Activated T-cell treated with anti-CD3 and anti-CD28 coated beads, Interleukin-2, amount 50 U/mL, for 48 hours (primary cell): ENCODE data around the gene NUP93.
A peak's percentile ranks its signal among the peaks of the same experiment; 100 is the strongest.
"Not testable (repeated sequence)": the region's sequence is repeated elsewhere in the genome, so short reads cannot be mapped to it uniquely, and the experiment has no call there.

ENCODE experiments used
- DNase-seq, 2 experiments: peaks; one replicate each; pipeline ENCODE4 v3.0.0-alpha.2; 2020

NUP93 gene

GRCh38 chr16:56710181-56710737, 19.7 kb upstream of the NUP93 start:
- DNase-seq: no peak

DNA sequence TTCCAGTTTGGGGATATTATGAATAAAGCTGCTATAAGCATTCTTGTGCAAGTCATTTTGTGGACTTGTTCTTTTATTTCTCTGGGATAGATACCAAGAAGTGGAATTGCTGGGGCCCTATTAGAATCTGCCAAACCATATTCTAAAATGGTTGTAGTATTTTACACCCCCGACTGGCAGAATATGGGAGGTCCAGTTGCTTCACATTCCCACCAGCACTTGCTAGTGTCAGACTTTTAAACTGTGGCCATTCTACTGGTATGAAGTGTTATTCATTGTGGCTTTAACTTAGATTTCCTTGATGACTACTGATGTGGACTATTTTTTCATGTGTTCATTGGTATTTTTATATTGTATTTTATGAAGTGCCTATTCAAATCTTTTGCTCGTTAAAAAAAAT, 18.1 kb upstream of the NUP93 start:
- no peak for DNase-seq

- no peak for DNase-seq
Measured at GRCh38 chr16:56713794-56714193, 16.1 kb upstream of the NUP93 start.

DNA sequence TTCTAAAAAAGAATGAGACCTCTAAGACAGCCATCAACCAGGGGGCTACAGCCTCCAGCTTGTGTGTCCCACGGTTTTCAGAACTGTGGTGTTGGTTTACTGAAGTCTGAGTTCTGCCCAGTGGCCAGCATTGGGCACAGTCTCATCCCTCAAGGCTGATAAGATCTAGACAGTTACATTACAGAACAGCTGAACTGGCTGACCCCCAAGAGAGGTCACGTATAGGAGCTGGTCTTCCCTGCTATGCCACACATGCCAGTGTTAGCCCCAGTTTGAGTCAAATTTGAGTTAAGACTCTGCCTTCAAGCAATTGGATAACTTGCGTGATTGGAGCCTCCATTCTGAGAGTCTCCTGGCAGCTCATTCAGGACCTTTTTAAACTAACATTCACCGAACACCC, 14.8 kb upstream of the NUP93 start:
- no peak for DNase-seq

- DNase-seq: no peak
Measured at GRCh38 chr16:56716761-56717160, 13.2 kb upstream of the NUP93 start.

- DNase-seq: not testable (repeated sequence)
Measured at GRCh38 chr16:56717532-56717931, 12.4 kb upstream of the NUP93 start.

DNA sequence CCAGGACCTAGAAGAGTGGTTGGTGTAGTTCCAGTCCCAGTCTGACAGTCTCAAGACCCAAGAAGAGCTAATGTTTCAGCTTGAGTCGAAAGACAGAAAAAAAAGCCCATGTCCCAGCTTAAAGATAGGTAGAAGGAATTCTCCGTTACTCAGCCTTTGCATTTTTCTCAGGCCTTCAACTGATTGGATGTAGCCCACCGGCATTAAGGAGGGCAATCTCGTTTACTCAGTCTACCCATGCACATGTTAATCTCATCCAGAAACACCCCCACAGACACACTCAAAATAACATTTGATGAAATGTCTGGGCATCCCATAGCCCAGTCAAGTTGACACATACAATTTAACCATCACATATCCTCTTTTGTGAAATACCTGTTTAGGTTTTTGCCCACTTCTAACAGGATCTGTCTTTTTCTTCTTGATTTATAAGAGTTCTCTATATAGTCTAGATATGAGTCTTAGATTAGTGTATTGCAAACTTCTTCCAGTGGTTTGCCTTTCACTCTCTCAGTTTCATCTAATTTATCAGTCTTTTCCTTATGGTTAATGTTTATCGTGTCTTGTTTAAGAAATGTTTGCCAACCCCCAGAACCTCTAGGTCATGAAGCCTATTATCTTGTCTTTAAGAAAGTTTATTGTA, 7.6 kb upstream of the NUP93 start:
- no peak for DNase-seq

DNA sequence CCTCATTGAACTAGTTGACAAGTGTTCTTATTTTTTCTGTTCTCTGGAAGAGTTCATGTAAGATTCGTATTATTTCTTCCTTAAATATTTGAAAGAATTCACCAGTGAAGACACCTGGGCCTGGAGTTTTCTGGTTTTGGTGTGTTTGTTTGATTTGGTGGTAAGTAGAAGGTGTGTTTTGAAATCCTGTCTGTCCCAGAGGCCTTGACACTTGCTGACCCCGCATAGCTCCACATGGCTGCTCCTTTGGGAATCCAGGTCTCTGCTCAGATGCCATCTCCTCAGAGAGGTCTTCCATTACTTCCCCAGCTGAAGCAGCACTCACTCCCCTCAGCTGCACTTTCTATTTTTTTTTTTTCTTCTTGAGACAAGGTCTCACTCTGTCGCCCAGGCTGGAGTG, 5.7 kb upstream of the NUP93 start:
- no peak for DNase-seq

DNA sequence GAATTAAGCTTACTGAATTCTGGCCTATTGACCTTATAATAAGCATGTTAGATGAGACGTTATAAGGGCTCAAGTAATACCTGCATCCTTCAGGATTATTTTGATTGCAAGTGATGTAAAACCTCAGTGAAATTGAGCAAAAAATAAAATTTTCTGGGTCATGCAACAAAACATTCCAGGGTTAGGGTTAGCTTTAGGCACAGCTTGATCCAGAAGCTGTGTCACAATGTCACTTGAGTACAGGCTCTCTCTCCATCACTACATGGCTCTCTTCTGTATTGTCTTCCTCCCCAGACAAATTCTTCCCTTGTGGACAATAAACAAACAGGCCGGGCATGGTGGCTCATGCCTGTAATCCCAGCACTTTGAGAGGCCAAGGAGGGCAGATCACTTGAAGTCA, 3.6 kb upstream of the NUP93 start:
- no peak for DNase-seq

DNA sequence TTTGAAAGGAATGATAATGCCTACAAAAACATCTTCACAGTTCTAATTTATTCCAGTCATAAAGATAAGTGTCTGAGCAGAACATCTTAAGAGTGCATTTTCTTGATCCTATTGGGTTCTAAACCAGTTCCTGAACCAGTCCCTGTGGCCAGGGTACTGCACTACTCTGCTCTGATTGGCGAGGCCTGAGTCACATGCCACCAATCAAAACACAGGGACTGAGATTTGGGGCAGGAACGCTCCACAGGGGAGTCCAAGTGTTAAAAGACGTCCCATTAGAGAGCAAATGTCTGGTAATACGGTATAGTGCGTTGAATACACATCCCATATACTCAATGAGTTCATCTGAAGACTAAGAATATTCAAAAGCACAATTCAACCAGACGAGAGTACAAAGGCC, 3.0 kb upstream of the NUP93 start:
- no peak for DNase-seq

DNA sequence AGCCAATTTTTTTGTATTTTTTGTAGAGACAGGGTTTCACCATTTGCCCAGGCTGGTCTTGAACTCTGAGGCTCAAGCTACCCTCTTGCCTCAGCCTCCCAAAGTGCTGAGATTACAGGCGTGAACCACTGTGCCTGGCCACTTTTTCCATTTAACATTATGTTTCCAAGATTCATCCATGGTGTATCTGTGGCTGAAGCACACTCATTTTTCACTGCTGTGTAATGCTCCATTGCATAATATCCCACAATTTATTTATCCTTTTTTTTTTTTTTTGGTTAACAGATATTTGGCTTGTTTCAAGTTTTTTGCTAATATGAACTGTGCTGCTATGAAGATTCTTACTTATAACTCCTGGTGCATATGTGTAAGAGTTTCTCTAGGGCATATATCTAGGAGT, 1.9 kb upstream of the NUP93 start:
- no peak for DNase-seq

GRCh38 chr16:56728980-56729734, 772 bp upstream of the NUP93 start:
- no peak for DNase-seq

- no peak for DNase-seq
Measured at GRCh38 chr16:56732366-56732765, 2.4 kb downstream of the NUP93 start.

DNA sequence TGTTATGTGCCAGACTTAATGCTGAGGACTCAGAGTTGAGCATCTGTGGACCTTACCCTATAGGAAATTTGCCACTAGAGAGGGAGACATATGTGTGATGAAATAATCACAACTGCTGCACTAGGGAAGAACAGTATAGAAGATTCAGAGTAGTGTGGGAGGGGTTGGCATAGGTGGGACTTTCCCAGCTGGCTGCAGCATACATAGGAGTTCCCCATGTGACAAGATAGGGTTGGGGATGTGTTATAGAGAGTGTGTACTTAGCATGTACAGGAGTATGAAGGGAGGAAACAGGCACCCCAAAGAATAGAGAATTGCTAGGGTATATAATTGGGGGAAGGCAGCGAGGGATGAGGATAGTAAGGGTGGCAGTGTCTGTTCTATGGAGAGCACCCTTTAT, 2.9 kb downstream of the NUP93 start:
- DNase-seq: peak in 1 of 2 experiments; percentile 33

GRCh38 chr16:56734429-56734828, 4.5 kb downstream of the NUP93 start:
- no peak for DNase-seq

- DNase-seq: no peak
Measured at GRCh38 chr16:56736476-56736875, 6.5 kb downstream of the NUP93 start.

GRCh38 chr16:56737539-56737938, 7.6 kb downstream of the NUP93 start:
- DNase-seq: no peak

DNA sequence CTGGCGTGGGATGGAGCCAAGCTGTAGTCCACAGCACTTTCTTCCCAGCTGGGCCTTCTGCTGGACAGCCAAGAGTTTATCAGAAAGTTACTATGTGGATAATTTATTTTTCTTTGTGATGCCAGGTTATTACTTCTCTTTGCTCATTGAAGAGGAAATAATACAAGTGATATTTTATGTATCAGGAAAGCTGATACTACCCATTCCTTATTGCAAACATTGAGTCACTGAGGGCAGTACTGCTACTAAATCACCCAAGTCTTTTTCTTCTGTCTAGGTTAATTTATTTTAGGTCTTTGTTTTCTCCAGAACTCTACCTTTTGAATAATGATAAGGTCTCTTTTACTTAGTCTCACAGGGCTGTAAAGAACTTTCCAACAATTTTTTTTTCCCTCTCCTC, 8.3 kb downstream of the NUP93 start:
- DNase-seq: no peak

- not testable (repeated sequence) for DNase-seq
Measured at GRCh38 chr16:56739378-56739777, 9.4 kb downstream of the NUP93 start.

DNA sequence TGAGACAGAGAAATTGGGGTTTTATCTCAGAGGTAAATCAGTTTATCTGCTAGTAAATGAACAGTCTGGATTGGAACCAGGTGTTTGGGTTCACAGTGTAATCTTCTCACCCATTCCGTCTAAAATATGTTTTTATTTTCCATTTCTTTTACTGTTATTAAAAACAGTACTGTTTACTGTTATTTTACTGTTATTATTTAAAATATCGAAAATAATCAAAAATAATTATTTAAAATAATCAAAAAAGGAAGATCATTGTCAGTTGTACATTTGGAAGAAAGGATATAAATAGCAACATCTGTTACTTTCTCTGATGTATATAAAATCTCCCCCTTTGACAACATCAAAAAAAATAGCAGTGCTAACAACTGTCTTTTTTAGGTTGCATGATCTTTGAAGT, 11.5 kb downstream of the NUP93 start:
- DNase-seq: no peak

DNA sequence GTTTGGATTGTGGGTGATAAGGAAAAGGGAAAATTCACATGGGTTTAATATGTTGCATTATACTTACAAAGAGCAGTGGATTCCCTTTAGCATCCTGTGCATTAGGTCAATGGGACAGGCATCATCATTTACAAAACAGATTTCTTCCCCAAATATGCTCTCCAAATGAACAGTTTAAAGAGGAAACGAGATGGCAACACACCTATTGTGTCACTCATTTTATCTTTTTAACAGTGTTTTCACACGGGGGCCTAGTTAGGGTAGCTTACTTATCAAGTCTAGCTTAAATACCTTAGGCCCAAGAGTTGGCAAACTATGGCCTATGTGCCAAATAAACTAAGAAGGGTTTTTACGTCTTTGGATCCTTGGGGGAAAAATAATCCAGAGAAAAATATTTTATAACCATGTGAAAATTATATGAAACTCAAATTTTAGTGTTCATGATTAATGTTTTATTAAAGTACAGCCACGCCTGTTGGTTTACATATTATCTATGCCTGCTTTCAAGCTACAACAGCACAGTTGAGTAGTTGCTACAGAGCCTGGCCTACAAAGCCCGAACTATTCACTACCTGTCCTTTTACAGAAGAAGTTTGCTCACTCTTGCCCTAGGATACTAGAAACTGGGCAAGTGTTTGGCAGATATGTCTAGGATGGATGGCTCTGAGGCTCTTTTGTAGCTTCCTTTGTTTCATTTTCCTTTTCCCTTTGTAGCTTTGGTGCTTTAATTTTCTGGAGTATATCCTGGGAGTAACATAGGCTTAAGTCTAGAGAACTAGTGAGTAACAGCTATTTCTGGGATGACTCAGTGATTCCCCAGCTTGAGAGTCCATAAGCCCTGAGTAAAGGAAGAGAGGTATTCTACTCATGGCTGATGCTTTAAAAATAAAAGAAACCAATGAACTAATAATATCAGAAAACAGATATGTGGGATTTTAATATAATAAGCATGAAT, 12.4 kb downstream of the NUP93 start:
- DNase-seq: no peak

- DNase-seq: no peak
Measured at GRCh38 chr16:56743840-56744239, 13.9 kb downstream of the NUP93 start.

- DNase-seq: no peak
Measured at GRCh38 chr16:56744996-56745640, 15.2 kb downstream of the NUP93 start.
